ENCODE measurements around the gene CIPC. TPM values are rescaled to one million over a fixed set of nuclear protein-coding genes. Genes with fewer than 3 reads are reported as not detected.

The CIPC gene
- total RNA-seq, 1 experiment from 2014 or later = 20.6 TPM

Other genes starting within 250 kb of the CIPC start
- gene IRF2BPL, start 69.5 kb upstream of the CIPC start, total RNA-seq (2021; ENCODE audit: unreplicated experiment) = 74.6 TPM
- gene ZDHHC22, start 43.5 kb downstream of the CIPC start, total RNA-seq (2021; ENCODE audit: unreplicated experiment) = 0.10 TPM
- gene TMEM63C, start 83.5 kb downstream of the CIPC start, total RNA-seq (2021; ENCODE audit: unreplicated experiment) = 5.7 TPM
- not detected for gene NGB, start 172.9 kb downstream of the CIPC start, total RNA-seq (2021; ENCODE audit: unreplicated experiment)
- 30.2 TPM for gene POMT2, start 222.6 kb downstream of the CIPC start, total RNA-seq (2021; ENCODE audit: unreplicated experiment)
- 30.4 TPM for gene GSTZ1, start 222.8 kb downstream of the CIPC start, total RNA-seq (2021; ENCODE audit: unreplicated experiment)